Kidney (tissue), 14 donors: Measurements from ENCODE around the gene SLC30A3. TPM values are rescaled to one million over a fixed set of nuclear protein-coding genes. Genes with fewer than 3 reads are reported as not detected.

ENCODE experiments used
- DNase-seq, 5 donors: peaks; one replicate each; pipeline ENCODE4 v3.0.0-alpha.2; 2013 to 2020
- FAIRE-seq: peaks from 2 replicates; lab custom pipeline; 2012; peaks lifted over from hg19 to GRCh38; lab: Jason Lieb, UNC
- H3K27ac ChIP-seq, 2 donors: one replicate each; pipeline ENCODE4 v1.7.0; 2013; ENCODE audit warnings: low read depth in 2 of 2, low read length in 2 of 2, inconsistent platforms in 1 of 2
- H3K27me3 ChIP-seq: one replicate; pipeline ENCODE4 v1.7.1; 2013; ENCODE audit warnings: low read length, inconsistent platforms; ENCODE audit not compliant: control insufficient read depth, insufficient read depth
- H3K36me3 ChIP-seq, 3 donors: one replicate each; pipeline versions ENCODE4 v1.7.0 to v1.7.1; 2013; ENCODE audit warnings: low read length in 3 of 3, control low read depth in 1 of 3, inconsistent platforms in 1 of 3; ENCODE audit not compliant: insufficient read depth in 3 of 3, control insufficient read depth in 2 of 3
- H3K4me1 ChIP-seq, 3 donors: one replicate each; pipeline versions ENCODE4 v1.7.0 to v1.7.1; 2013; ENCODE audit warnings: low read length in 3 of 3, inconsistent platforms in 1 of 3, low read depth in 1 of 3; ENCODE audit not compliant: control insufficient read depth in 2 of 3, insufficient read depth in 2 of 3
- H3K4me3 ChIP-seq, 3 donors: one replicate each; pipeline versions ENCODE4 v1.7.0 to v1.8.1; 2013; ENCODE audit warnings: low read length in 3 of 3, control low read depth in 1 of 3, inconsistent platforms in 1 of 3
- H3K9ac ChIP-seq, 3 donors: one replicate each; pipeline versions ENCODE4 v1.7.0 to v1.7.1; 2013; ENCODE audit warnings: low read length in 3 of 3, control low read depth in 1 of 3, inconsistent platforms in 1 of 3
- H3K9me3 ChIP-seq, 3 donors: one replicate each; pipeline versions ENCODE4 v1.7.0 to v1.7.1; 2013; ENCODE audit warnings: low read length in 3 of 3, control low read depth in 1 of 3, inconsistent platforms in 1 of 3; ENCODE audit not compliant: control insufficient read depth in 2 of 3, insufficient read depth in 1 of 3
- intact Hi-C: fragments of 100-400 bp; cut with DNase I; formaldehyde crosslinking; loops from one replicate; pipeline ENCODE4 v1.11.1; 2022
- polyA plus RNA-seq: library from polyadenylated mRNA; stranded (reverse); fragments of 350-450 nt; fragmentation: Illumina TruSeq; extraction: RNeasy Lipid Tissue Mini Kit (QIAGEN cat#74804); gene quantifications from one replicate; pipeline ENCODE4 v1.2.3, GENCODE V29; 2014; ENCODE audit warnings: low read depth, low replicate concordance; ENCODE audit not compliant: insufficient read depth
- total RNA-seq: library from RNA; stranded (reverse); fragmentation: NEBNext Ultra II Directional; extraction: Animal tissue kit (Norgen Biotek cat#: 25700); gene quantifications from one replicate; pipeline ENCODE4 v1.2.1, GENCODE V29; 2021
- TF ChIP-seq, protein P1 (sequence below): IDR thresholded peaks from 3 replicates; pipeline ENCODE4 v1.5.1; 2012; ENCODE audit warnings: mild to moderate bottlenecking, moderate library complexity, borderline replicate concordance; ENCODE audit not compliant: insufficient read depth; ENCODE audit errors: extremely low read depth
- donor health status: control.
- donor health status: control.
- donor health status: control.
- donor health status: control.
- donor health status: control.
- donor health status: DM: yes; HTN: yes; CAD: no.
- donor health status: Normal renal cell carcinoma (clear cell type).

SLC30A3 gene
- total and polyA plus RNA-seq, 2 donors from 2014 or later: 0.31 TPM; not detected in 1

DNA sequence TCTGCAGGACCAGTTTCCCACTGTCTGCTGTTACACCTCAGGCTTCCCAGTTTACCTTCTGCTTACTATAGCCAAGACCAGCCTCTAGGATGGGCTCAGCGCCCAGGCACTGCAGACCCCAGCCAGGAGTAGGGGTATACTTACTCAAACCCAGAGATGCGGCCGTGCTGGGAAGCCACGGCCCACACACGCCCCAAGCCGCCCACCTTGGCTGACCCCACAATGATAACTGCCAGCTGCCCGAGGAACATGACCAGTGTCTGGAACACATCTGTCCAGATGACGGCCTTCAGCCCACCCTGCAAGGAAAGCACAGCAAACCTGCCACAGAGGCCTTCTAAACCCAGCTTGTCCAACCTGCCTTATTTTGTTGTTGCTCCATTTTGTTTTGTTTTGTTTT lies 57.6 kb downstream of the SLC30A3 start:
- DNase-seq (no peak), FAIRE-seq (no peak)
- H3K4me3 ChIP-seq: no peak overlapping the region
- peaks cover 0 to 38% (median 20%) of the 10 kb centered on the region in 3 donors for H3K36me3 ChIP-seq
- H3K27ac ChIP-seq: no peak overlapping the region
- intact Hi-C loops: no loop called here
- TF ChIP-seq, protein P1, sequence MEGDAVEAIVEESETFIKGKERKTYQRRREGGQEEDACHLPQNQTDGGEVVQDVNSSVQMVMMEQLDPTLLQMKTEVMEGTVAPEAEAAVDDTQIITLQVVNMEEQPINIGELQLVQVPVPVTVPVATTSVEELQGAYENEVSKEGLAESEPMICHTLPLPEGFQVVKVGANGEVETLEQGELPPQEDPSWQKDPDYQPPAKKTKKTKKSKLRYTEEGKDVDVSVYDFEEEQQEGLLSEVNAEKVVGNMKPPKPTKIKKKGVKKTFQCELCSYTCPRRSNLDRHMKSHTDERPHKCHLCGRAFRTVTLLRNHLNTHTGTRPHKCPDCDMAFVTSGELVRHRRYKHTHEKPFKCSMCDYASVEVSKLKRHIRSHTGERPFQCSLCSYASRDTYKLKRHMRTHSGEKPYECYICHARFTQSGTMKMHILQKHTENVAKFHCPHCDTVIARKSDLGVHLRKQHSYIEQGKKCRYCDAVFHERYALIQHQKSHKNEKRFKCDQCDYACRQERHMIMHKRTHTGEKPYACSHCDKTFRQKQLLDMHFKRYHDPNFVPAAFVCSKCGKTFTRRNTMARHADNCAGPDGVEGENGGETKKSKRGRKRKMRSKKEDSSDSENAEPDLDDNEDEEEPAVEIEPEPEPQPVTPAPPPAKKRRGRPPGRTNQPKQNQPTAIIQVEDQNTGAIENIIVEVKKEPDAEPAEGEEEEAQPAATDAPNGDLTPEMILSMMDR: no peak
- H3K9me3 ChIP-seq: no peaks in the 10 kb centered on the region
- no peaks in the 10 kb centered on the region for H3K27me3 ChIP-seq
- no peaks in the 10 kb centered on the region for H3K4me1 ChIP-seq
- no peak overlapping the region for H3K9ac ChIP-seq

GRCh38 chr2:27204566-27204965 lies 58.3 kb downstream of the SLC30A3 start:
- Histone ChIP-seq H3K4me3 (no peak overlapping the region), H3K27me3 (no peaks in the 10 kb centered on the region), H3K4me1 (no peaks in the 10 kb centered on the region), H3K9me3 (no peaks in the 10 kb centered on the region), H3K36me3 (peaks cover 2 to 38% (median 22%) of the 10 kb centered on the region in 3 donors), H3K9ac (no peak overlapping the region), H3K27ac (no peak overlapping the region)
- DNase-seq (no peak), FAIRE-seq (no peak)
- intact Hi-C loops: no loop called here
- TF ChIP-seq, protein P1: no peak

DNA sequence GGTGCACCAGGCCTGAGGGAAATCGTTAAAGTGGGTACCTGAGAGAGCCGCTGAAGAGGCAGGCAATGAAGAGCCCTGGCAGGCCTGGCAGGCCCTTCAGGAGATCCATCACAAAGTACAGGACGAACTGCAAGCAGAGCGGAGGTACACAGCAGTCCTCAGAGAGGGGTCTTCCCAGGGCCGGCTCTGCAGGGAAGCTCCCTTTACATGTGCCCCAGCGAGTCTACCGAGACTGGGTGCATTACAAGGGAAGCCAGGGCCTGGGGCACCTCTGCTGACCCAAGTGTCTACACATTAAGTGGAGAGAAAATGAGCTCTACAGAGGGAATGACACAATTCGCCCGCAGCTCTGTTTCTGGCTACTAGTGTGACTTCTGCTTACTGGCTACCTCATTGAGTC lies 59.1 kb downstream of the SLC30A3 start:
- H3K9ac ChIP-seq: no peak overlapping the region
- H3K36me3 ChIP-seq: peaks cover 2 to 38% (median 22%) of the 10 kb centered on the region in 3 donors
- no peaks in the 10 kb centered on the region for H3K27me3 ChIP-seq
- TF ChIP-seq, protein P1: no peak
- FAIRE-seq: no peak
- no peak overlapping the region for H3K27ac ChIP-seq
- DNase-seq: no peak
- H3K9me3 ChIP-seq: no peaks in the 10 kb centered on the region
- no peak overlapping the region for H3K4me3 ChIP-seq
- H3K4me1 ChIP-seq: no peaks in the 10 kb centered on the region
- intact Hi-C loops: no loop called here

Other genes starting within 250 kb of the SLC30A3 start
- 74.8 TPM for gene TMEM214, start 230.1 kb downstream of the SLC30A3 start, total RNA-seq
- gene TMEM214, start 230.1 kb downstream of the SLC30A3 start, polyA plus RNA-seq: 50.5 TPM
- gene AGBL5, start 211.4 kb downstream of the SLC30A3 start, total RNA-seq: 36.5 TPM
- 33.4 TPM for gene AGBL5, start 211.4 kb downstream of the SLC30A3 start, polyA plus RNA-seq
- 260 TPM for gene OST4, start 191.4 kb downstream of the SLC30A3 start, total RNA-seq
- 718 TPM for gene OST4, start 191.4 kb downstream of the SLC30A3 start, polyA plus RNA-seq
- 75.2 TPM for gene EMILIN1, start 184.4 kb downstream of the SLC30A3 start, total RNA-seq
- 32.1 TPM for gene EMILIN1, start 184.4 kb downstream of the SLC30A3 start, polyA plus RNA-seq
- 18.7 TPM for gene KHK, start 176.3 kb downstream of the SLC30A3 start, total RNA-seq
- gene KHK, start 176.3 kb downstream of the SLC30A3 start, polyA plus RNA-seq: 538 TPM
- gene CGREF1, start 143.9 kb downstream of the SLC30A3 start, total RNA-seq: 3.7 TPM
- gene CGREF1, start 143.9 kb downstream of the SLC30A3 start, polyA plus RNA-seq: 3.8 TPM
- gene ABHD1, start 139.2 kb downstream of the SLC30A3 start, total RNA-seq: 0.69 TPM
- gene ABHD1, start 139.2 kb downstream of the SLC30A3 start, polyA plus RNA-seq: 2.9 TPM
- 46.1 TPM for gene PREB, start 128.4 kb downstream of the SLC30A3 start, total RNA-seq
- 66.7 TPM for gene PREB, start 128.4 kb downstream of the SLC30A3 start, polyA plus RNA-seq
- gene PRR30, start 123.6 kb downstream of the SLC30A3 start, total RNA-seq: not detected
- gene PRR30, start 123.6 kb downstream of the SLC30A3 start, polyA plus RNA-seq: not detected
- gene TCF23, start 114.0 kb downstream of the SLC30A3 start, total RNA-seq: 0.38 TPM
- not detected for gene TCF23, start 114.0 kb downstream of the SLC30A3 start, polyA plus RNA-seq
- gene ATRAID, start 51.0 kb downstream of the SLC30A3 start, total RNA-seq: 119 TPM
- gene ATRAID, start 51.0 kb downstream of the SLC30A3 start, polyA plus RNA-seq: 279 TPM
- 27.8 TPM for gene SLC5A6, start 50.8 kb downstream of the SLC30A3 start, total RNA-seq
- 10.8 TPM for gene SLC5A6, start 50.8 kb downstream of the SLC30A3 start, polyA plus RNA-seq
- 43.4 TPM for gene CAD, start 45.7 kb downstream of the SLC30A3 start, total RNA-seq
- 8.8 TPM for gene CAD, start 45.7 kb downstream of the SLC30A3 start, polyA plus RNA-seq
- gene DNAJC5G, start 12.4 kb upstream of the SLC30A3 start, total RNA-seq: not detected
- not detected for gene DNAJC5G, start 12.4 kb upstream of the SLC30A3 start, polyA plus RNA-seq
- gene TRIM54, start 19.4 kb upstream of the SLC30A3 start, total RNA-seq: 0.31 TPM
- 2.1 TPM for gene TRIM54, start 19.4 kb upstream of the SLC30A3 start, polyA plus RNA-seq
- 1.4 TPM for gene UCN, start 45.4 kb upstream of the SLC30A3 start, total RNA-seq
- gene UCN, start 45.4 kb upstream of the SLC30A3 start, polyA plus RNA-seq: 1.3 TPM
- gene MPV17, start 60.0 kb upstream of the SLC30A3 start, total RNA-seq: 66.2 TPM
- 120 TPM for gene MPV17, start 60.0 kb upstream of the SLC30A3 start, polyA plus RNA-seq
- gene GTF3C2, start 93.7 kb upstream of the SLC30A3 start, total RNA-seq: 59.3 TPM
- gene GTF3C2, start 93.7 kb upstream of the SLC30A3 start, polyA plus RNA-seq: 38.3 TPM
- 35.8 TPM for gene EIF2B4, start 107.3 kb upstream of the SLC30A3 start, total RNA-seq
- 49.6 TPM for gene EIF2B4, start 107.3 kb upstream of the SLC30A3 start, polyA plus RNA-seq
- 98.7 TPM for gene SNX17, start 107.6 kb upstream of the SLC30A3 start, total RNA-seq
- gene SNX17, start 107.6 kb upstream of the SLC30A3 start, polyA plus RNA-seq: 115 TPM
- gene ZNF513, start 117.7 kb upstream of the SLC30A3 start, total RNA-seq: 23.6 TPM
- 18.8 TPM for gene ZNF513, start 117.7 kb upstream of the SLC30A3 start, polyA plus RNA-seq
- gene PPM1G, start 146.5 kb upstream of the SLC30A3 start, total RNA-seq: 60.7 TPM
- gene PPM1G, start 146.5 kb upstream of the SLC30A3 start, polyA plus RNA-seq: 50.7 TPM
- gene NRBP1, start 165.6 kb upstream of the SLC30A3 start, total RNA-seq: 69.5 TPM
- gene NRBP1, start 165.6 kb upstream of the SLC30A3 start, polyA plus RNA-seq: 56.5 TPM
- 32.1 TPM for gene KRTCAP3, start 179.3 kb upstream of the SLC30A3 start, total RNA-seq
- gene KRTCAP3, start 179.3 kb upstream of the SLC30A3 start, polyA plus RNA-seq: 17.2 TPM
- 40.3 TPM for gene IFT172, start 226.7 kb upstream of the SLC30A3 start, total RNA-seq
- gene IFT172, start 226.7 kb upstream of the SLC30A3 start, polyA plus RNA-seq: 25.9 TPM
- gene FNDC4, start 232.2 kb upstream of the SLC30A3 start, total RNA-seq: 18.0 TPM
- 8.5 TPM for gene FNDC4, start 232.2 kb upstream of the SLC30A3 start, polyA plus RNA-seq
- 2.2 TPM for gene GCKR, start 233.8 kb upstream of the SLC30A3 start, total RNA-seq
- gene GCKR, start 233.8 kb upstream of the SLC30A3 start, polyA plus RNA-seq: not detected